ENCODE results near the gene MXRA7. TPM values are rescaled to one million over a fixed set of nuclear protein-coding genes. Genes with fewer than 3 reads are reported as not detected.
A peak's percentile ranks its signal among the peaks of the same experiment; 100 is the strongest.
"Not testable (repeated sequence)": the region's sequence is repeated elsewhere in the genome, so short reads cannot be mapped to it uniquely, and the experiment has no call there.

Gene MXRA7
- polyA plus RNA-seq, 10 donors = 124 to 181 (median 140) TPM

DNA sequence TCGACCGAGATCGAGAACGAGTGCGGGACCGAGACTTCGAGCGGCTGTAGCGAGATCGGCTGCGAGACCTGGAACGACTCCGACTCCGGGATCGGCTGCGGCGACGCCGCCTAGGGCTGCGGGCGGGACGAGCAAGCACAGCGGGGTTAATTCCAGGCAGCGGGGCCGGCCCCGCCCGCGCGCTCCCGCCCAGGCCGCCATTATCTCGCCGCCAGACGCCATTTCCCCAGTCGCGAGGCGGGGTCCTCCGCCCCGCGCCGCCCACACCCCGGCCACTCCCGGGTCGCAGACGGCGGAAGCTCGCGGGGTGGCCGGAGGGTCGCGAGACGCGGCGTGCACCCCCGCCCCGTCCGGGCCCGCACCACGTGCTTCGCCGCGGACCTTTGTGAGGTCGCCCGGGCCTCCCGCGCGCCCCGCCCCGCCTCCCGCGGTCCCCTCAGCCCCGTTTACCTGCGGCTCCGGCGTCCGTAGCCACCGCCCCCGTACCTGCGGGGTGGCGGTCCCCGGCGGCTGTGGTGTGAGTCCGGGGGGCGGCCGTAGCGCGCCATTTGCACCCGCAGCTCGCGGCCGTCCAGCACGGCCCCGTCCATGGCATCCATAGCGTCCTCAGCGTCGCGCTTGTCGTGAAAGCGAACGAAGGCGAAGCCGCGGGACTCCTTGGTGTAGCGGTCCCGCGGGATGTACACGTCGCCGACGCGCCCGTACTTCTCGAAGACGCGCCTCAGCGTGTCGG is 25.8 kb upstream of the MXRA7 start:
- peak; percentile 53 to 92 (median 84) for DNase-seq

DNA sequence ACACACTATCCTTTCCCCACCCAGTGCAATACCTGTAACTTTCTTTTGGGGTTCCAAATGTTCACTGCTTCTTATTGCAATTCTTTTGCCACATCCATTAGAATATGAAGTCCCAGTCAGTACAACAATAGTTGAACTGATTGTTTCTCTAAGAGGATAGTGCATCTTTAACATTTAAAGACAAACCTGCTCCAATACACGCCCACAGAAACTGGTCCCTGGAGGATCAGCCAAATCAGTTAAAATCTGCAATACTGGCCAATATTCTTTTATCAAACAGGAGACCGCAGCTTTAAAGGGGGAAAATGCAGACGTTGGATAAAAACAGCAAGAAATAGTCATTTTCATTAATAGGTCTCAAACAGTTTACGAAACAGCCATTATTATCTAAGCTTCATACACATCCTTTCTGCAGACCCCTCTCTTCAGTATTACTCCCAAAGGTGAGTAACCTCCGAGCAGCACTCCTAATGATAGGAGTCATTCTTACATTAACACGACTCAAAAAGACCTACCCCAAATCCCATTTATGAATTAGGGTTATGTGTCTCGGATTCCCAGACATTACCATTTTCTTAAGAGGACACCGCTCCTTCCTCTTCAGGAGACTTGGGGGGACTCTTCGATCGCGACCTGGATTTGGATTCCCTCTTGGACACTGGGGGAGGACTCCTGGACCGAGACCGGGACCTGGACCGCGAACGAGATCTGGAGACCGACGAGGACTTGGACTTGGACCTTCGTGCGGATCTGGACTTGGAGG is 25.0 kb upstream of the MXRA7 start:
- DNase-seq = peak in 2 of 3 donors; percentile 15 to 53

DNA sequence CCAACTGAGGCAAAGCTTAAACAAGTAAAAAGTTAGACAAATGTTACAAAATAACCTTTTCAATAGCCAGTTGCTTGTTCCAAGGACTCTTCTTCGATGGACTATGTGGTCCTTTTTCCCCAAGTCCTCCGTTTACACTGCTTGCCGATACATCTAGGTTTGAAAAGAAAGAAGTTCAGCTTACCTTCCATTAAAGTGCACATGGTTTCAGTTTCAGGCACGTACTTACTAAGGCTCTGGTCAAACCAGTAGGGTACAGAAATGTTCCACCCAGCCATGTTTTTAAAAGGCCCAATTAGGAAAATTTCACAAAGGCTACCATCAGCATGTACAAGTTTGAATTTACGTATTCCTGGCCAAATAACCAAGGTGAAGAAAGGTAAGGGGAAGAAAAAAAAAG is 24.2 kb upstream of the MXRA7 start:
- peak in 1 of 3 donors; percentile 40 for DNase-seq

DNA sequence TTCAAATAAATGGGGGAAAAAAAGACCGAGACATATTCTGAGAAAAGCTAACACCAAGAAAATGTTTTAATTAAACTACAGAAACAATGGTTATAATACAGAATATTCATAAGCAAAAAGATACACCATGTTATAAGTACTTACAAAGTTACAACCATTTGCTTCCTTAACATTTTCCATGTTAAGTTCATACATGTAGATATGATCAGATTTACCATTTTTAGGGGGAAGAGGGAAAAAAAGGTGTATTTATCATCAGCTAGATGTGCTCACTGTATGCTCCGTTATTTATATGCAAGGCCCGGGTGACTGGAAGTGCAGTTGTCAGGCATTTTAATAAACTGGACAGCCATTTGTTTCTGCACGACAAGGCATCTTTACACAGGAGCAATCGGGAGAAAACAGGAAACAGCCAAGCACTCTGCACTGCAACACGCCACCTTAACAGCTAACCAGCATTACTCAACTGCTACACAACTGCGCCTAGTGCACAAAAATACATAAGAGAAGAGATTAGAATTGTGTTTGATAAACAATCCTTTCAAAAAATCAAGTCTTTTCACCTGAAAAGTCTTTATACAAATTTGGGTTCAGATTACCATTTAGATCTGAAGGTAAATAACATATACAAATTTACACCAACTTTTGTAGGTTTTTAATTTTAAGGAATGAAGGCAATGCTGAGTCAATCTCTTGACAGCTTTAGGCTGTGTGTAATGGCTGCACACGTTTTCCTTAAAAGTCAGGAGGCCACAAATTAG is 23.5 kb upstream of the MXRA7 start:
- DNase-seq = peak in 1 of 3 donors; percentile 24

DNA sequence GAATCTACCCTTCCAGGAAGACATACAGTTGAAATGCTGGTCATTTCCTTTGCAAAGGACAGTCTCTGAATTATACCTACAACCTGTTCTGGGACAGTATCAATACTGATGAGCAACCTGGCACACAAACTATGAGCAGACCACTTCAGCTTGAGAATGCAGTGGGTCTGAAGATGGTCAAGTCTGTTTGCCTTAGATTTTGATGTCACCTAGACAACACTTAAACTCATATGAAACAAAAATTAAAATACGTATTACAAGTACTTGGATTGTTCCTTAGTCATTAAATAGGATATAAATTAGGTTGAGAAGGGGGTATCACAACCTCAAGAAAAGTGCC is 22.8 kb upstream of the MXRA7 start:
- no peak for DNase-seq

DNA sequence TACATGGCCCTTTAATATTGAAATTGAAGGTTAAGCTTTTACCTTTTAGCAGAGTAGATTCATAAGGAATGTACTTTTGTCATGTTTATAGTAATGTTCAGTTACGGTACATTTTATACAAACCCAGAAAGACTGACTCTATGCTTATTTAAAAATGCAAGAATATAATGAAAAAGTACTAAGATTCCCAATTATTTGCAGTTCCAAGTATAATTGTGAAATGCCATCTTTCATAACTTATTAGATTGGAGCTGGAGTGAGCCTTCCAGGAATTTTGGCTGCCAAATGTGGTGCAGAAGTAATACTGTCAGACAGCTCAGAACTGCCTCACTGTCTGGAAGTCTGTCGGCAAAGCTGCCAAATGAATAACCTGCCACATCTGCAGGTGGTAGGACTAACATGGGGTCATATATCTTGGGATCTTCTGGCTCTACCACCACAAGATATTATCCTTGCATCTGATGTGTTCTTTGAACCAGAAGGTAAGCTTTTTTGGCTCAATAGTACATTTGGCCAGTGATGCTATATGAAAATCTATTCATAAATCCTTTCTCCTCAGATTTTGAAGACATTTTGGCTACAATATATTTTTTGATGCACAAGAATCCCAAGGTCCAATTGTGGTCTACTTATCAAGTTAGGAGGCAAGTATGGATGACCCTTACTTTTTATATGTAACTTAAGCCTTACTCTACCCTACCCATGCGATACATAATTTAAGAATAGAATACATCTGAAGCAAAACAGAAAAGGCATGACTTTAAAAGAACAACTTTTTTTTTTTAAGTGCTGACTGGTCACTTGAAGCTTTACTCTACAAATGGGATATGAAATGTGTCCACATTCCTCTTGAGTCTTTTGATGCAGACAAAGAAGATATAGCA is 22.2 kb upstream of the MXRA7 start:
- DNase-seq = no peak

DNA sequence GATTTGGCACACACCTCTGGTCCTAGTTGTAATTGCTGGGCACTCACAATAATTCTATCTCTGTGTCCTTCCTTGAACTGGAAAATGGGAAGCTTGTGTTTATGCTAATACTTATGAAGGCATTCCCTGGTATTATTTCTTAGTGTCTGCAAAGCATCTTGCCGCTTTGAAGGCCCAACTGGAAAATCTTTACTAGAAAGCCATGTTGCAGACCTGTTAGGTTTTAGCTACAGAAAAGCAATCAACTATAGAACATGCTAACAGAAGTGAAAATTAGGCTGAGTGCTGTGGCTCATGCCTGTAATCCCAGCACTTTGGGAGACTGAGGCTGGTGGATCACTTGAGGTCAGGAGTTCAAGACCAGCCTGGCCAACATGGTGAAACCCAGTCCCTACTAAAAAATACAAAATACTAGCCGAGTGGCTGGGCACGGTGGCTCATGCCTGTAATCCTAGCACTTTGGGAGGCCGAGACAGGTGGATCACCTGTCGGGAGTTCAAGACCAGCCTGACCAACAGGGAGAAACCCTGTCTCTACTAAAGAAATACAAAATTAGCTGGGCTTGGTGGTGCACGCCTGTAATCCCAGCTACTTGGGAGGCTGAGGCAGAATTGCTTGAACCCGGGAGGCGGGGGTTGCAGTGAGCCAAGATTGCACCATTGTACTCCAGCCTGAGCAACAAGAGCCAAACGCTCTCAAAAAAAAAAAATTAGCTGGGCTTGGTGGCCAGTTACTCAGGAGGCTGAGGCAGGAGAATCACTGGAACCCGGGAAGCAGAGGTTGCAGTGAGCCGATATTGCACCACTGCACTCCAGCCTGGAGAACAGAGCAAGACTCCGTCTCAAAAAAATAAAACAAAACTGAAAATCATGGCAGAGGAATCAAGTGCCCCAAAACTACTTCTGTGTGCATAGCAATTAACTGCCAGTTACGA is 21.3 kb upstream of the MXRA7 start:
- not testable (repeated sequence) for DNase-seq

DNA sequence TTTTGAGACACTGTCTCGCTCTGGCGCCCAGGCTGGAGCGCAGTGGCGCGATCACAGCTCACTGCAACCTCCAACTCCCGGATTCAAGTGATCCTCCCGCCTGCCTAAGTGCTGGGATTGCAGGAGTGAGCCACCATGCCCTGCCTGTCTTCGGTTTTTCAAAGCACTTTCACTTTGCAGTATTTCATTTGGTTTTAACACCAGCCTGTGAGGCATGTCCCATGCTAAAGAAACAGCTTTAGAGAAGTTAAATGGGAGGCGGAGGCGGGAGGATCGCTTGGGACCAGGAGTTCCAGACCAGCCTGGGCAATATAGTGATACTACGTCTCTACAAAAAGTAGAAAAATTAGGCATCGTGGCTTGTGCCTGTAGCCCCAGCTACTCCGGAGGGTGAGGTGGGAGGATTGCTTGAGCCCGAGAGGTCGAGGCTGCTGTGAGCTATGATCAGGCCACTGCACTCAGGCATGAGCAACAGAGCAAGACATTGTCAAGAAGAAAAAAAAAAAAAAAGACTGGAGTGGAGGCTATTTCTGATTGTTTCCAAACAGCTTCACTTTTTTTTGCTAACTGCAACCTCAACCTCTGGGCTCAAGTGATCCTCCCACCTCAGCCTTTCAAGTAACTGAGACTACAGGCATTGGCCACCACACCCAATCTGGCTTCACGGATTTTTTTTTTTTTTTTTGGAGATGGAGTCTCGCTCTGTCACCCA is 17.1 kb upstream of the MXRA7 start:
- DNase-seq = peak in 1 of 3 donors; percentile 21

DNA sequence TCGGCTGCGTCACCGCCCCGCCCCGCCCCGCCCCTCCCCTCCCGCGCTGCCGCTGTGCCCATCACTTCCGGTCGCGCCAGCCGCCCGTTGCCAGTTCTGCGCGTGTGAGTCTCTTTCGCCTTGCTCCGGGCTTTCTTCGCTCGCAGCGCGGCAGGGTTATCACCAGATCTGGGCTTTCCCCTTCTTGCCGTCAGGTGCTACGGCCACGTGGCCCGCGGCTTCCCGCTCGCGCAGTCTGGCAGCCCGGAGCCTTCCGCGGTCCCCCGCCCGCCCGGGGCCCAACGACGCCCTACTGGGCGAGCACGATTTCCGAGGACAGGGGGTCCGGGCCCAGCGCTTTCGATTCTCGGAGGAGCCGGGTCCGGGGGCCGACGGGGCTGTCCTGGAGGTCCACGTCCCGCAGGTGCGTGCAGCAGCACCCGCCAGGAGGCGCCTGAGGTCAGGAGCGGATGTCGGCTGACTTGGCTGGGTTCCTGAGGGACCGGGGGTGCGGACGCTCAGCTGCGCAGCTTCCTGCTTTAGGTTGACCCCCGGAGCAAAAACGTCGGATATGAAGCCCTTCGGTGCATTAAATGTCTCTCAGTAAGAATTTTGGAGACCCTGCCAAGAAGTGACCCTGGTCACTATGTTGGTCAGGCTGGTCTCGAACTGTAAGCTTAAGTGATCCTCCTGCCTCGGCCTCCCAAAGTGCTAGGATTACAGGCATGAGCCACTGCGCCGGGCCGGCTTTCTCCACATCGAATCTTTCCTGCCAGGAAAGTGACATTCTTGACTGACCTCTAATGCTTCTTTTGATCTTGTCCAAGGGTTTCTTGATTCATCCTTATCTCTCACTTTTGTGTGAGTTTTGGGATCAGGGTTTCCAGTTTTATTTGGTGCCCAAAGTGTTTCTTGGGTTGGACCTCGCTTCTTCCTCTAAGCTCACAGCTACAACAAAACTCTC is 16.3 kb upstream of the MXRA7 start, which contains the start of gene METTL23:
Gene METTL23, plus strand, starts transcription at position 64 of the 943 bp plus-strand sequence. CDS start 2,872 bp downstream, outside the sequence.
- peak; percentile 74 to 94 (median 86) for DNase-seq

DNA sequence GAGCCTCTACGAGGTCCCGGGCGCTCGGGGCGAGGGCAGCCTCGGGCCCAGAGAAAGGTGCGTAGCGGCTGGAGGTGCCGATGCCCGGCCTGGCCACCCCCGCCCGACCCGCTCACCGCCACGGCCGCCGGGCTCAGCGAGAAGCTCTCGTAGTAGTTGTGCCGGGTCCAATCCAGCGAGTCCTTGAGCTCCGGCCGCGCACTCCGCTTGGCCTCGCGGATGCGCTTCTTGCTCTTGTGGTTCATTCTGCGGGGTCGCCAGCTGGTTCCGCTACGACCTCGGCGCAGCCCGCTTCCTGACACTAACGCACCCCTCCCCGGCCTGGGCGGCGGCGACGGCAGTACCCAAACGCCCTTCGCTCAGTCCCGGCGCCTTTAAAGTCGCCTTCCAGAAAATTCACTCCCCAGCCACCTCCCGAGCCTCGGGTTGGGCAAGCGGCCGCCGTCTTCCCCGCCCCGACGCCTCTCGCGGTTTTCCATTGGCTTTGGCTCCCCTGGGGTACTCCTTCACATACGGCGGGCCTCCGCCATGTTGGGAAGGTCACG is 15.5 kb upstream of the MXRA7 start, which contains the start of gene JMJD6:
Gene JMJD6, minus strand, starts transcription at position 376 of the 545 bp plus-strand sequence. Its CDS starts 131 bp downstream, at position 245.
- peak; percentile 97 to 98 (median 97) for DNase-seq

DNA sequence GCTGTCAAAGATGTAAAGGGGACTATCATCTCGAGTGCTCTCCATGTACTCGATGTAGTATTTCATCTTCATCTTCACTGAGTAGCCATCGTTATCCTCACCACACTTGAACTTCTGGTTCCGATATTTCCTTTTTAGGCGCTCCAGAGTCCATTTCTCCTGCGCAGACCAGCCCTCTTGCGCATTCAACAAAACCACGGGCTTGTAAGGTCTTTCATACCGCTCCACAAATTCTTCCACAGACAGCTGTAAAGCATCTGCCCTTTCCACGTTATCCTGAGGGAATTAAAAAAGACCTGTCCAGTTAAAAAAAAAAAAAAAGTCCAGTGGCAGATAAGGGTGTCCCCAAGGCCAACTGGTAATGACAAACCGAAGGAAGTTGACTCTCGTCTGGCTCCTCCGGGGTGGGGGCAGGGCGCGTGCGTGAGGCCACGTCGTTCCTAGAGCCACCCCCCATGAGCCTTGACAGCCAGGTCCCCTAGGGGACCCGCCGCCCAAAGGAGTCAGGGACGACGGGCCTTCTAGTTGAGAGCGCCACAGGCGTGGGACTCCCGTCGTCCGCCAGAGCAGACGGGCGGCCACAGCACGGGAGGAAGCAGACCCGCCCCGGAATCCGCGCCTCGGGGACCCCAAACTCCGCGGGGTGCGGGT is 14.9 kb upstream of the MXRA7 start:
- DNase-seq = peak in 1 of 3 donors; percentile 62

DNA sequence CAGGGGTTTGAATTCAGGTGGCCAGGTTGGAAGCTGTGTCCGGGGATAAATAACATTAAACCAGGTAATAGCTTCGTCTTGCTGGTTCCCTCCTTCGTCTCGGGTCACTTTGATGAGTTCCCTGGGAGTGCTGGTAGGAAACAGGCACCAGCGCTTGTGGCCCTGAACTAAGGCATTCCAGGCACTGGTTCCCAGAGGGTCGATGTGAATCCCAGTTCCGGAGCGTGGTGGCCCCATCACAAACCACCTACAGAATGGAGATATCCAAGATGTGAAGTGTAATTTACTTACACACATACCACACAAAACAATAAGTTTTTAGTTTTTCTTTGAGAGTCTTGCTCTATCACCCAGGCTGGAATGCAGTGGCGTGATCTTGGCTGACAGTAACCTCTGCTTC is 13.0 kb upstream of the MXRA7 start:
- DNase-seq = no peak

DNA sequence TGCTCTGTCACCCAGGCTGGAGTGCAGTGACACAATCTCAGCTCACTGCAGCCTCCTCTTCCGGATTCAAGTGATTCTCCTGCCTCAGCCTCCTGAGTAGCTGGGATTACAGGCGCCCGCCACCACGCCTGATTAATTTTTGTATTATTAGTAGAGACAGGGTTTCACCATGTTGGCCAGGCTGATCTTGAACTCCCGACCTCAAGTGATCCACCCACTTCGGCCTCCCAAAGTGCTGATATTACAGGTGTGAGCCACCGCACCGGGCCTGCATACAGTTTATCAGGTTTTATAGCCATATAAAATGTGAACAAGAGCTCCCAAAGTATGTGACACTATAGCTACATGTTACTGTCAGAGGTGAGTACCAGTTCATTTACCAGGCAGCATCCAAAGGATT is 12.2 kb upstream of the MXRA7 start:
- not testable (repeated sequence) for DNase-seq

DNA sequence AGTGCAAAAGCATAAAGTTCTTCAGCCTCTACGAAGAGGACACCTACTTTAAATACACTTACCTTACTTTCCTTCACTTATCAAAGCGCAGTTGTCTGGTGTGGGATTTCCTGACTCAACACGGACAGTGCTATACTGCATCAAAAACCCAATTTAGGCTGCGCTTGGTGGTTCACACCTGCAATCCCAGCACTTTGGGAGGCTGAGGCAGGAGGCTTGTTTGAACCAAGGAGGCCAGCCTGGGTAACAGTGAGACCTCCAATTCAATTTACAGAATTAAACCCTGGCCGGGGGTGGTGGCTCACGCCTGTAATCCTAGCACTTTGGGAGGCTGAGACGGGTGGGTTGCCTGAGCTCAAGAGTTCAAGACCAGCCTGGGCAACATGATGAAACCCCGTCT is 11.5 kb upstream of the MXRA7 start:
- no peak for DNase-seq

DNA sequence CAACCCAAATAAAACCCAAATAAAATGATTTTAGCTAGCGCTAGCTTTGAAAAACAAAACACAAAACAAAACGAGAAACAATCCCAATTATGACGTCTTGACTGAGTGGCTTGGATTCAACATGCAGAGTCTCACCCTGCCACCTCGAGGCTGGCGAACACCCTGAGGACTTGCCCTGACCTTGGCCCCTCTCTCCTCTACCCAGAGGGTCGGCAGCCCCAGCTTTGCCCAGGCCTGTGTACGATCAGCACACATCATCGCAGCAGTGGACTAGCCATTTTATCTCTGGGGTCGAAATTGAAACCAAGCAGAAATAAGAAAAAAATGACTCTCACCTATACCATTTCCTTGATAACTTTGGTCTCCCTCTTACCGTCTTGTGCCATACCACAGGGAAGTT is 10.7 kb upstream of the MXRA7 start:
- DNase-seq = no peak

DNA sequence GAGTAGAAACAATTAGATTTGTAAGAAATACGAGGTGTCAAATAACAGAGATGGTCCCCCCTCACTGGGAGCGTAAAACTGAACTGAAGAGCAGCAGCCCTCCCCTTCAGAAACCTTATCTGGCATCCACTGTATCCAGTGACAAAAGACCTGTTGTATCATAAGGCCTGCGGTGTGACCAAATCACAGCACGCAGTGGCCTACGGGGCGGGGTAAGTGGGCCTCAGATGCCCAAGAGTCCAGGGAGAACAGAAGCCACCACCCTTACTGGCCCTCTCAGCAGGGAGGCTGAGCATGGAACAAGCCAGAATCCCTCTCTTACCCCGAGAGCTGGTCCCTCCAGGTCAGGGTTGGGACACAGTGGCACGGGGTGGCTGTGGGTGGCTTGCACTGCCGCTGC is 10.2 kb upstream of the MXRA7 start:
- no peak for DNase-seq

DNA sequence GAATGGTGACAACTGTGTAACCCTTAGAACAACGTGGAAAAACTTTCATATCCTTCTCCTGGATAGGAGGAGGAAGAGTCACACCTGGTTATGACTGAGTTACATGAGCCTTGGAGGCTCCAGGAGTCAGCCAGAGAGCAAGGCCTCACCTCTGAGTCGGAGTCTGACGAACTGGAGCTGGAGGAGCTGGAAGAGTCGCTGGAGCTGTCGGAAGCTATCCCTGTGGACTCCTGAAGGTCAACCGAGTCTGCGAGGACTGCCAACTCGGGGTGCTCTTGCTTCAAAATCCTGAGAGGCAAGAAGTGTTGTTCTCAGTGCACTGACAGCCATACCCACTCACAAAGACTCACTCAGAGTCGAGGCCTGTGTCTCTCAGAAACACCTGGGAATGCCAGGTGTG is 9.4 kb upstream of the MXRA7 start:
- DNase-seq = no peak

Measured in muscle of back (tissue), 11 donors.